HG03280 (cell line): Measurements from ENCODE around the gene XYLB.
"Not testable (repeated sequence)": the region's sequence is repeated elsewhere in the genome, so short reads cannot be mapped to it uniquely, and the experiment has no call there.

Source experiments
- ATAC-seq: cut with Tn5 transposase; IDR thresholded peaks from one replicate; pipeline ENCODE4 v1.9.1; 2021; ENCODE audit warnings: mild to moderate bottlenecking, moderate library complexity; ENCODE audit not compliant: unreplicated experiment

Gene XYLB

GRCh38 chr3:38346587-38347410, at the start of gene XYLB:
Gene XYLB, plus strand, starts transcription at chr3:38346785. Its CDS starts 84 bp downstream, at chr3:38346869.
- peak; percentile 99 for ATAC-seq

GRCh38 chr3:38297053-38297452, 49.5 kb upstream of the XYLB start:
- not testable (repeated sequence) for ATAC-seq

GRCh38 chr3:38297537-38297936, 49.0 kb upstream of the XYLB start:
- ATAC-seq = no peak

GRCh38 chr3:38297947-38298711, 48.5 kb upstream of the XYLB start:
- no peak for ATAC-seq

- no peak for ATAC-seq
Observed at GRCh38 chr3:38306941-38307340, 39.6 kb upstream of the XYLB start.

GRCh38 chr3:38307599-38307998, 39.0 kb upstream of the XYLB start:
- ATAC-seq = no peak

- no peak for ATAC-seq
Observed at GRCh38 chr3:38308456-38308855, 38.1 kb upstream of the XYLB start.

- no peak for ATAC-seq
Observed at GRCh38 chr3:38311476-38311875, 35.1 kb upstream of the XYLB start.

GRCh38 chr3:38311941-38312340, 34.6 kb upstream of the XYLB start:
- ATAC-seq = no peak

GRCh38 chr3:38312356-38312755, 34.2 kb upstream of the XYLB start:
- no peak for ATAC-seq

- ATAC-seq = no peak
Observed at GRCh38 chr3:38313263-38313662, 33.3 kb upstream of the XYLB start.

- ATAC-seq = no peak
Observed at GRCh38 chr3:38313695-38314094, 32.9 kb upstream of the XYLB start.

- ATAC-seq = no peak
Observed at GRCh38 chr3:38314112-38314763, 32.3 kb upstream of the XYLB start.

GRCh38 chr3:38314764-38315487, 31.7 kb upstream of the XYLB start:
- ATAC-seq = no peak

GRCh38 chr3:38315488-38316230, 30.9 kb upstream of the XYLB start:
- no peak for ATAC-seq

- ATAC-seq = no peak
Observed at GRCh38 chr3:38316356-38317191, 30.0 kb upstream of the XYLB start.

- ATAC-seq = no peak
Observed at GRCh38 chr3:38317192-38317759, 29.3 kb upstream of the XYLB start.

- no peak for ATAC-seq
Observed at GRCh38 chr3:38318766-38319671, 27.6 kb upstream of the XYLB start.
